MM.1S (cell line): Measurements from ENCODE around the gene FIS1.

Source experiments
- EZH2 ChIP-seq: fragments of 300-600 bp; sonication (generic); optimal IDR thresholded peaks from 2 replicates; pipeline ENCODE3; 2017; ENCODE audit warnings: low read depth, mild to moderate bottlenecking, antibody characterized with exemption, low read length, mixed read lengths
- TF ChIP-seq, protein P1 (sequence below): fragments of 300-600 bp; sonication (generic); IDR thresholded peaks from 2 replicates; pipeline ENCODE4 v1.5.1; 2016; ENCODE audit warnings: antibody characterized with exemption, low read length, mixed read lengths

DNA sequence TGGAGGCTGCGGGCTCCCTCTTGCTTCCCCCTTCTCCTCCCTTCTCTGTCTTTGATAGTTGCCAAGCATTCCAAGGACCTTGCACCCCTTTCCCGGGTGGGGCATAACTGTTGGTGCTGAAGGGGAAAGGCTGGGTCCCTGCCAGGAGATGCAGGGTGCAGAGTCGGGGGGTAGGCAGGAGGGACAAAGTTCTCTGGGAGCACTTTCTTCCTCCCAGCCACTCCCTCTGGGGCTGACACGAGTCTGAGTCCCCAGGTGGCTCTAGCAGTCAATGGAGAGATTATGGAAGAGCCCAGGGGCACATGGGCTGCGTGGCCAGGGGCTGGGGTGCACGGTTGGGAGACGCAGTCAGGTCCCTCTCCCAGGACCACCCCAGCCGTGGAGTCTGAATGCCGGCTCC is 9.4 kb downstream of the FIS1 start:
- TF ChIP-seq, protein P1, sequence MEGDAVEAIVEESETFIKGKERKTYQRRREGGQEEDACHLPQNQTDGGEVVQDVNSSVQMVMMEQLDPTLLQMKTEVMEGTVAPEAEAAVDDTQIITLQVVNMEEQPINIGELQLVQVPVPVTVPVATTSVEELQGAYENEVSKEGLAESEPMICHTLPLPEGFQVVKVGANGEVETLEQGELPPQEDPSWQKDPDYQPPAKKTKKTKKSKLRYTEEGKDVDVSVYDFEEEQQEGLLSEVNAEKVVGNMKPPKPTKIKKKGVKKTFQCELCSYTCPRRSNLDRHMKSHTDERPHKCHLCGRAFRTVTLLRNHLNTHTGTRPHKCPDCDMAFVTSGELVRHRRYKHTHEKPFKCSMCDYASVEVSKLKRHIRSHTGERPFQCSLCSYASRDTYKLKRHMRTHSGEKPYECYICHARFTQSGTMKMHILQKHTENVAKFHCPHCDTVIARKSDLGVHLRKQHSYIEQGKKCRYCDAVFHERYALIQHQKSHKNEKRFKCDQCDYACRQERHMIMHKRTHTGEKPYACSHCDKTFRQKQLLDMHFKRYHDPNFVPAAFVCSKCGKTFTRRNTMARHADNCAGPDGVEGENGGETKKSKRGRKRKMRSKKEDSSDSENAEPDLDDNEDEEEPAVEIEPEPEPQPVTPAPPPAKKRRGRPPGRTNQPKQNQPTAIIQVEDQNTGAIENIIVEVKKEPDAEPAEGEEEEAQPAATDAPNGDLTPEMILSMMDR: no peak
- no peak for TF ChIP-seq EZH2
